Fibroblast of peridontal ligament (primary cell): Measurements from ENCODE around the gene TMPRSS3.
"Not testable (repeated sequence)": the region's sequence is repeated elsewhere in the genome, so short reads cannot be mapped to it uniquely, and the experiment has no call there.

Source experiments
- DNase-seq: peaks from one replicate; pipeline ENCODE4 v3.0.0-alpha.2; 2010; ENCODE audit errors: extremely low read depth

Gene TMPRSS3

DNA sequence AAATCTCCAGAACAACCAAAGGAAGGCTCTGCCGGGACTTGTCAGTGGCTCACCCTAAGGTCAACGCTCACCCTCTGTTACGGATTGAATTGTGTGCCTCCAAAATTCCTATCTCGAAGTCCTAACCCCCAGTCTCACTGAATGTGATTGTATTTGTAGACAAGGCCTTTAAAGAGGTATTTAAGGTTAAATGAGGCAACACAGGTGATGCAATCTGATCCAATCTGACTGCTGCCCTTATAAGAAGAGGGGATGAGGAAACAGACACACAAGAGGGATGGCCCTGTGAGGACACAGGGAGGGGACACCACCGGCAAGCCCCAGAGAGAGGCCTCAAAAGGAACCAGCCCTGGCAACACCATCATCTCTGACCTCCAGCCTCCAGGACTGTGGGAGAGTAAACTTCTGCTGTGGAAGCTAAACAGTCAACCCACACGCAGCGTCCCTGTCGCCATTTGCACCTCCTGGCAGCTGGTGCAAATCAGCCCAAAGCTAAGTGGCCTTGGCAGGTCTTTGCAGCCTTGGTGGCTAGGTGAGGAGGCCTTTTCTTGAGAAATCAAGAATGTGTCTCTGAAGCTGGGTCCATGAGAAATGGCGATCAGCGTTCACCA, 32.1 kb upstream of the TMPRSS3 start:
- no peak for DNase-seq

DNA sequence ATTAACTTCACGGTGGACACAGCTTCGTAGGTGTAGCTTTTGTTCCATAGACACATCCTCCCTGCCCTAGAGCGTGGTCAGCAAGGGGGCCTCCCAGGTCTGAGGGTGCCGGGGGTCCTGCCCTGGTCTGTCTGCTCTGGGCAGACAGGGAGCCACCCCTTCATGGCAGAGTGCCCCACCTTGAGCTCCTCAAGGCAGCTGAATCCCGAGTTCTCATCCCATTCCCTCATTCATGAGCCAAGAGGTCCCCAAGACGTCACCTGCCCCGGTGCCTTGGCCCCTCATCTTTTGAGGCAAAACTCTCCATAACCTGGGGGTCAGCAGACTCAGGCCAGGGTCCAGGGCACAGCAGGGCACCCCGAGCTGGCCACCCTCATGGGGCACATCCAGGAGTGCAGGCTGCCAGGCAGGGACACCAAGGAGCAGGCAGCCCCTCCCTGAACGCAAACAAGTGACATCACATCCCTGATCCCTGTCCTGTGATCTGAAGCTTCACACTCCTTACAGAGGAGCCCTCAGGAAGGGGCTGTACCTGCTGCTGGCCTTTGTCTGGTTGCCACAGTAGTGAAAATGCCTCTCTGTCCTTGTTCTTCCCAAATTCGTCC, 31.1 kb upstream of the TMPRSS3 start:
- no peak for DNase-seq

DNA sequence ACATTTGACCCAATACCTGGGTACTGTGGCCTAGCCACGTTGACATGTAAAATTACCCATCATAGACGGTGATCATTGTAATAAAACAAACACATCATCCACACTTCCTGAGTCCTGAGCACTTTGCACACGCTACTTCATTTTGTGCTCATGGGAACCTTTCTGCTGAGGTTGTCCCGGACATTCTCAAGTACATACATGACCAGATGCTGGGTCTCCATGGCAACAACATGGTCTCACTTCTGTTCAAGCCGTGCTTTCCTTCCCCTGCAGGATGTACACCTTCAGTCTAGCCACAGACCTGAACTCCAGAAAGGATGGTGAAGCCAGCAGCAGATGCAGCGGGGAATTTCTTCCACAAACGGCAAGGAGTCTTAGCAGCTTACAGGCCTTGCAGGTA, 30.6 kb upstream of the TMPRSS3 start:
- DNase-seq, result no peak

GRCh38 chr21:42425591-42425990, 29.7 kb upstream of the TMPRSS3 start:
- no peak for DNase-seq

DNA sequence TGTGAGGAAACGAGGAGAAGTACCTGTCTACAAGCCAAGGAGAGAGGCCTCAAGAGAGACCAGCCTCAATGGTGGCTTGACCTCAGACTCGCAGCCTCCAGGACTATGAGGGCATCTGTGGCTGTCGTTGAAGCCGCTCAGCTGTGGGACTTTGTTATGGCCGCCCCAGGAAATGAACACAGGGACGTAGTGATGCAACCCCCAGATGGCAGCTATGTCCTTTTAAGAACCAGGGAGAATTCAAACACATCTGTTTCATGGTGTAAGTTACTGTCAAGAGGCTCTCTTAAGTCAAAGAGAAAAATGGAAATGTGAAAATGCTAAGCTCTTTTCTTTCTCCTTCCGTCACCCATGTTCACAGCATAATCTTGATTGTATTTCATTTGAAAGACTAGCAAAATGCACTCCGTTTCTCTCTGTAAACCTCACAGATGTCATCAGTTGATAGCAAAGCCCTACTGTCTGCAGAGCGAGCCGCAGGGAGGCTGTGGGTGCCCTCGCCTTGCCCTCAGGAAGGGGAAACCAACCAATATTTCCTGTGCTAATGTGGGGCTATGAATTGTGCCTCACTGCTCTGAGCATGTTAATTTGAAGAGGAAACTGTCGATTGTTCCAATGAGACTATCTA, 29.2 kb upstream of the TMPRSS3 start:
- no peak for DNase-seq

DNA sequence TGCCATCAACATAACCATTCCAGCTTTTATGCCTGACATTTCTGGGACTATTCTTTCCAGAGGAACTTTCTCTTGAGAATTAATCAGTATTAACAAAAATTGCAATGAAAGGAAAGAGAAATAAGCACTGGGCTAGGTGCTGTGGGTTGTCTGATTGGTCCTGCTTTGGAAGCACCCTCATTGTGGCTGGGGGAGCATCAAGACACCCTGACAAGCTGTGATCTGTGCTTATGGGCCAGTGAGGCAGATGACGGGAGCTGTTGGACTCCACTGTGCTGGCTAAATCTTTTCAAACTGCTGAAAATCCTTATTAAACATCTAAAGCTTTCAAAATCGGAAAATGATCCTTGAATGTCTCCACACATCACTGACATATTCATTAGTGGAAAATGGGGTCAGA, 27.8 kb upstream of the TMPRSS3 start:
- DNase-seq, result no peak

DNA sequence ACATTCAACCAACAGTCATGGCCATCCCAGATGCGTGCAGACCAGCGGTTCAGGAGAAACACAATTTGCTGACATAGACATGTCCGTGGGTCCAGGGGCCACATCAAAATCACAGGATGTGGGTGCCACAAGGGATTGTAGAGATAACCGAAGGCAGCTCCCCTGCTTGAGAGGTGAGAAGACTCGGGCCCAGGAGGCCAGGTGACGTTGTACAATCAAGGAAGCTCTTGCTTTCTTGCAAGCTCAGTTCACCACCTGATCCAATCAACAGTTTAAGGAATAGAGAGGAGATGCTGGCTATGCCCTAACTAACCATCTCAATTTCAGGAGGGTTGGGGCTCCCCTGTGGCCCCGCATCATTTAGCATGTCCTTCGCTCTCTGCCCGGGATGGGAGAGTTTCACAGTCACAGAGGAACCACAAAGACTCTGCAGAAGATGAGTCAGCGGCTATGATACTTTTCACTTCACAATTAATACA, 27.4 kb upstream of the TMPRSS3 start:
- no peak for DNase-seq

DNA sequence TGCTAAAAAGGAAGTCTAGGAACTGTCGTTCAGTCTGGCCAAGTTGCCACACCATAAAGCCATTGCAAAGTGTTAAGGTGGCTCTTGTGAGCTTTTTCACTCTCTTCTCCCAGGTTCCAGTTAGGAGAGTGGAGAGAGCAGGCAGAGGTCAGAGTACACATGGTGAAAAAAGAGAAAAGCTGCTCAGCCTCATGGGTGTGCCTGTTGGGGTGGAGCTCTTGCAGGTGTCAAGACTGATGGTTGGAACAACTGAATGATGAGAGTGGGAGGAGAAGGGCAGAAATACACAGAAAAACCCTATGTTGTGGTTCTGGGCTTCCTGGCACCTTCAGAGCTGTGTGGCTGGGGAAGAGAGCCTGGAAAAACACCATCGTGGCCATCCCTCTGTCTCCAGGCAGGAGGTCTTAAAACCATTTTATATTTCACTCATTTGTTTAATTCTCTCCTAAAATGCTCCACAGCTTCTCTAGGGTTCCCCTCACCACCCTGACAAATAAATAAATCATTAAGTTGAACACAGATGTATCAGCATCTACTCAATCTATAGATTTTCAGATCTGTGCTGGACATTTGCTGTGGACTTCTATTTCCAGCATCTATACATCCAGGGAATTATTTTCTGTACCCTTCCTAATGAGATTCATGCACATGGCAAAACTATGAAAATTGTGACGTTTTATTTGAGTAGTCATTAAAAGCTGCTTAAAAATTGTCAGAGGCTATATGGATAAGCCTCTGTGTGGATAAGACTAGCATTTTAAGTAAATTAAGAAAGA, 25.4 kb upstream of the TMPRSS3 start:
- no peak for DNase-seq

GRCh38 chr21:42419845-42420244, 24.0 kb upstream of the TMPRSS3 start:
- no peak for DNase-seq

GRCh38 chr21:42418886-42419285, 23.0 kb upstream of the TMPRSS3 start:
- DNase-seq, result no peak

DNA sequence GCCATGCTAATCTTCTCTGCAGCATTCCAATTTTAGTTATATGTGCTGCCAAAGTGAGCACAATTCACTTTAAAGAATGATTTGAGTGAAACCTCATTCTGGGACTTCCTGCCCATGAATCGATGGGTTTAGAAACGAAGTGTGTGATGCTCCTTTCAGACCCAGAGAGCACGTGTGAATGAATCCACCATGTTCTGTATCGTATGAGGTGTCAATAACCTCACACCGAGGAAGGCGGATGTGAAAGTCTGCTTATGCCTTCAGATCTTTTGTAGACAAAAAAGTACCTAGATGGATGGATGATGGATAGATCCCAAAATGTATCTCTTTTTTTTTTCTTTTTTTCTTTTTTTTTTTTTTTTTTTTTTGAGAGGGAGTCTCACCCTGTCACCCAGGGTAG, 21.7 kb upstream of the TMPRSS3 start:
- DNase-seq, result no peak

GRCh38 chr21:42414928-42415769, 19.3 kb upstream of the TMPRSS3 start:
- DNase-seq, result no peak

DNA sequence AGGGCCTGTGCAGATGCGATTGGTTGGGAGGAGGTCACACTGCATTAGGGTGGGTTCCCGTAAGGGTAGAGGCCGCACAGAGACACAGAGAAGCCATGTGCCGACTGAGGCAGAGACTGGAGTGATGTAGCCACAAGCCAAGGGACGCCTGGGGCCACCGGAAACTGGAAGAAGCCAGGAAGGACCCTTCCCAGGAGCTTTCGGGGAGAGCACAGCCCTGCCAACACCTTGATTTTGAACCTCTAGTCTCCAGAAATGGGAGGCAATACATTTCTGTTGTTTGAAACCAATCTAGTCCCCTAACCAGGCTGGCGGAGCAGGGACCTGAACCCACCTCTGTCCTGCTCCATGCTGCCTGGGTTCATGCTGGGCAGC, 18.7 kb upstream of the TMPRSS3 start:
- no peak for DNase-seq

DNA sequence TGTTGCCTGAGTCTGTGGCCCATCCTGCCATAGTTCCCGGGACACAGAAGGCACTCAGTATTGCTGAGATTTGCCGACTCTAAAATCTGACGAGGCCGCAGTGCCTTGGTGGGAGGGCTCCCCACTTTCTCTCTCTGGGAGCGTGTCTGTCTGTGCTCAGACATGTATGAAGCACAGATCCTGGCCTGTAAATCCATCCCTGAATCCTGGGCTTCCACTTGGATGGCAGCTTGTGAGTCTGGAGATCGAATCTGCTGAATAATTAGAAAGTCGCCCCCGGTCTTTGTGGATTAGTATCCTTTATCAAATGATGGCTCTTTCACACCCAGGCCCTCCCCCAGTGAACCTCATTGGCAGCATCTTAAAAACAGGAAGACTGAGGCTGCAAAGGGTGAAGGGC, 18.2 kb upstream of the TMPRSS3 start:
- no peak for DNase-seq

GRCh38 chr21:42413500-42413899, 17.6 kb upstream of the TMPRSS3 start:
- DNase-seq, result no peak

DNA sequence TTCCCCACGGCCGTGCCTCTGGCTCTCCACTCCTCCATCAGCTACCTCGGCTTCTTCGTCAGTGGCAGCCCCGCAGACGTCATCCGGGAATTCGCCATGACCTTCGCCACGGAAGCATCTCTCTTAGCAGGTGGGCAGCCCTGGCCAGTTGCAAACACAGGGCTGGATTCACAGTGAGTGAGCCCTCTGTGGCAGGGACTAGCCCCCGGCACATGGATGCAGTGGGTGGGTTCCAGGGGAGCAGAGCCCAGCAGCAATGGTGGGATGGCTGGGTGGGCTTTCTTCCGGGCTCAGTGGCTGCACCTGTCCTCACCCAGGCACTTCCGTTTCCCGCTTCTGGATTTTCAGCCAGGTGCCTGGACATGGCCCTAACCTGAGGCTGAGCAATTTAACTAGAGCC, 17.2 kb upstream of the TMPRSS3 start:
- DNase-seq, result no peak

- DNase-seq, result no peak
Measured at GRCh38 chr21:42412636-42412933, 16.7 kb upstream of the TMPRSS3 start.

DNA sequence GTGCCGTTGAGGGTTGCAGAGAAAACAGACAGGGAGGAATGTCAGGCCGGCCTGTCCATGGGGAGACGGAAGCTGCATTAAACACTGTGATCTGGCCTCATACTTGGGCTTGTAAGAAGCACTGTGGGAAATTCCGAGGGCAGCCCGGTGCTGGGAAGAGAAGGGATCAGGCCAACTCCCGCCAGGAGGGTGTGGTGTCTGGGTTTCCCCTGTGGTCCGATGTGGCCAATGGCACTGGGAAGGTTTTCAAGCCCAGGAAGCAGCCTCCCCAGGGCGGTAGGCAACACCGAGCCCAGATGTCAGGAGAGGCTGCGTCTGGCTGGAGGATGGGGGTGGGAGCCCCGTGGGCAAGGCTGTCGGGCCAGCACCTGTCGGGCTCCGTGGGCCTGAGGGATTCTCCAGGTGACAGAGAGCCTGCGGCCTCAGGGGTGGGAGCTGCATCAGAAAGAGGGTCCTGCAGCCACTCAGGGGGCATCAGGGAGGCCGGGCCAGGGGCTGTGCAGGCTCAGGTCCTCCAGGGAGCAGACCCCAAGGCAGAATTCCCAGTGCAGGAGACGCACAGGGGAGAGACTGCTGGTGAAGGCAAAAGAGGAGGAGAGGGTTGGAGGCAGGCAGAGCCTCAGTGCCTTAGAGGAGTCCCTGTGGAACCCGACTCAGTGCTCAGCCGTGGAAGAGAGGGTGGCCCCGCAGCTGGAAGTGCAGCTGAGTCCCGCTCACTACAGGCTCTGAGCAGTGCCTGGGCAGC, 16.2 kb upstream of the TMPRSS3 start:
- no peak for DNase-seq

GRCh38 chr21:42411197-42411869, 15.5 kb upstream of the TMPRSS3 start:
- DNase-seq, result no peak

GRCh38 chr21:42409366-42409765, 13.5 kb upstream of the TMPRSS3 start:
- DNase-seq, result no peak

GRCh38 chr21:42408718-42409117, 12.9 kb upstream of the TMPRSS3 start:
- not testable (repeated sequence) for DNase-seq
